ENCODE measurements around the gene CAMKK2.

DNA sequence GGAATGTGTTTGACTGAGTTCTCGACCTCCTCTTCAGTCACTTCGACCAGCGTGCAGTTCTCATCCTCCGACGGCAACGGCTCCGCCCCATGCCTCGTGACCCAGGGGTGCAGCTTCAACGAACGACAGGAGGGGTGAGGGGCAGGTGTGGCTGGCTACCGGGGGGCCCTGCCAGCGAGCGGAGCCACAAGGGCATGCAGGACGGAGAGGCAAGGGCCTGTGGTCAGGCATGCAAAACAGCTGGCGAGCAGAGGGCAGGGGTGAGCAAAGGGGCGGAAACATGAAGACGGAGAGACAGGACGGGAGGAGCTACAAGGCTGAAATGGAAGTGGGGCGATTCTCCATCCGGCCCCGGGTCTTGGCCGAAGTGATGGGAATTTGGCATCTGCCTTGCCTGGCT is 47.9 kb downstream of the CAMKK2 start:
- TF ChIP-seq MXI1 (IDR thresholded peaks at IDR 0.05; ENCODE audit: borderline replicate concordance, low read depth, low read length) = no peak
- TF ChIP-seq, protein P1, sequence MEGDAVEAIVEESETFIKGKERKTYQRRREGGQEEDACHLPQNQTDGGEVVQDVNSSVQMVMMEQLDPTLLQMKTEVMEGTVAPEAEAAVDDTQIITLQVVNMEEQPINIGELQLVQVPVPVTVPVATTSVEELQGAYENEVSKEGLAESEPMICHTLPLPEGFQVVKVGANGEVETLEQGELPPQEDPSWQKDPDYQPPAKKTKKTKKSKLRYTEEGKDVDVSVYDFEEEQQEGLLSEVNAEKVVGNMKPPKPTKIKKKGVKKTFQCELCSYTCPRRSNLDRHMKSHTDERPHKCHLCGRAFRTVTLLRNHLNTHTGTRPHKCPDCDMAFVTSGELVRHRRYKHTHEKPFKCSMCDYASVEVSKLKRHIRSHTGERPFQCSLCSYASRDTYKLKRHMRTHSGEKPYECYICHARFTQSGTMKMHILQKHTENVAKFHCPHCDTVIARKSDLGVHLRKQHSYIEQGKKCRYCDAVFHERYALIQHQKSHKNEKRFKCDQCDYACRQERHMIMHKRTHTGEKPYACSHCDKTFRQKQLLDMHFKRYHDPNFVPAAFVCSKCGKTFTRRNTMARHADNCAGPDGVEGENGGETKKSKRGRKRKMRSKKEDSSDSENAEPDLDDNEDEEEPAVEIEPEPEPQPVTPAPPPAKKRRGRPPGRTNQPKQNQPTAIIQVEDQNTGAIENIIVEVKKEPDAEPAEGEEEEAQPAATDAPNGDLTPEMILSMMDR (conservative IDR thresholded peaks at IDR 0.05; ENCODE audit: low read depth, low read length) = no peak
- TF ChIP-seq CHD1 (IDR thresholded peaks at IDR 0.05; ENCODE audit: low read depth, low read length) = no peak
- no peak for TF ChIP-seq POLR2A (IDR thresholded peaks at IDR 0.05; ENCODE audit: low read depth, low read length)
- TF ChIP-seq MAZ (IDR thresholded peaks at IDR 0.05; ENCODE audit: borderline replicate concordance, low read depth, low read length) = no peak
- no peak for TF ChIP-seq FOS (IDR thresholded peaks at IDR 0.05; ENCODE audit: low read depth, low read length)
